GM12874 (cell line): ENCODE results near the gene CDK4.

Experiments
- TF ChIP-seq, protein P1 (sequence below): IDR thresholded peaks from 2 replicates; pipeline ENCODE4 v1.5.1; 2011; ENCODE audit warnings: low read depth, mild to moderate bottlenecking, control low read depth, low read length, moderate library complexity; ENCODE audit not compliant: insufficient read depth

CDK4 gene

DNA sequence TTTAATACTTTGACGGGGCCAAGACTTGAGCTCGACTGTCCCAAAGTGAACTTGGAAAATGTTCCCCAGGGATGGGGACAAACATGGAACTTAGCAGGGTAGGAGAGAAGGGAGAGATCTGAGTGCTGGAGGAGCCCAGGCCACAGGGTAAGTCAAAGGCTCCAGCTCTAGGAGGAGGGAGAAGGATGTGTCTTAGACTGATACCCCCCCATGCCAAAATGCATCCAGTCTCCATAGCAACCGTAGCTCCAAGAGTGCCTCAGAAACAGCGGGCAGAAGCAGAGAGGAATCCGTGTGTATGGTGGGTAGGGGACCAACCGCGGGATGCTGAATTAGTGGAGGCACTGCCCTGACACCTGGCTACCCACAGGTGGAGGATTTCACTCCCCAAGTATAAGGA is 12.7 kb downstream of the CDK4 start:
- TF ChIP-seq, protein P1, sequence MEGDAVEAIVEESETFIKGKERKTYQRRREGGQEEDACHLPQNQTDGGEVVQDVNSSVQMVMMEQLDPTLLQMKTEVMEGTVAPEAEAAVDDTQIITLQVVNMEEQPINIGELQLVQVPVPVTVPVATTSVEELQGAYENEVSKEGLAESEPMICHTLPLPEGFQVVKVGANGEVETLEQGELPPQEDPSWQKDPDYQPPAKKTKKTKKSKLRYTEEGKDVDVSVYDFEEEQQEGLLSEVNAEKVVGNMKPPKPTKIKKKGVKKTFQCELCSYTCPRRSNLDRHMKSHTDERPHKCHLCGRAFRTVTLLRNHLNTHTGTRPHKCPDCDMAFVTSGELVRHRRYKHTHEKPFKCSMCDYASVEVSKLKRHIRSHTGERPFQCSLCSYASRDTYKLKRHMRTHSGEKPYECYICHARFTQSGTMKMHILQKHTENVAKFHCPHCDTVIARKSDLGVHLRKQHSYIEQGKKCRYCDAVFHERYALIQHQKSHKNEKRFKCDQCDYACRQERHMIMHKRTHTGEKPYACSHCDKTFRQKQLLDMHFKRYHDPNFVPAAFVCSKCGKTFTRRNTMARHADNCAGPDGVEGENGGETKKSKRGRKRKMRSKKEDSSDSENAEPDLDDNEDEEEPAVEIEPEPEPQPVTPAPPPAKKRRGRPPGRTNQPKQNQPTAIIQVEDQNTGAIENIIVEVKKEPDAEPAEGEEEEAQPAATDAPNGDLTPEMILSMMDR: no peak

DNA sequence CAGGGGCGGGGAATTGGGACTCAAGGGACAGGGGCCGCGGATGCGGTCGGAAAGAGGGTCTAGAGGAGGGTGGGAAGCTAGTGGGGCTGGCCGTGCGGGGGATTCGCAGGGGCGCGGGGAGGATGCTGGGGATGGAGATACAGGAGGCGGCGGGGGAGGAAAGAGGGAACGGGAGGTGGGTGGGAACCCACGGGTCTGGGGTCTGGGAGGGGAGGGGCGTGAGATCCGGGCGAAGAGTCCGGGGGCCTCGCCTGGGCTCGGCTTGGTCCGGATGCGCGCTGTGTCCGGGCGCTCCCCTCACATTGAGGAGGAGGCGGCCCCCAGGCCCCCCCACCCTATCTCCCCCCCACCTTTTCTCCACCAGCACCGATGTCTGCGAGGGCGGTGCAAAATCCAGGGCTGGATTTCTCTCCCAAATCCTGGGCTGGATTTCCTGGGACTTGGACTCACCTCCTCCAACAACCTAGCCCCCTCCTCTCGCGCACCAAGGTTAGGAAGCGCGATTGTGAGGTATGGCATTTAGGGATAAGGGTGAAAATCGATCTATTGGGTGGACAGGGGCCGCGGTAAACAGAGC is 13.4 kb downstream of the CDK4 start, which contains the start of gene AGAP2:
AGAP2 (minus strand) TSS at position 82 of the 577 bp plus-strand sequence. CDS start 496 bp downstream, outside the sequence.
- TF ChIP-seq, protein P1: no peak

DNA sequence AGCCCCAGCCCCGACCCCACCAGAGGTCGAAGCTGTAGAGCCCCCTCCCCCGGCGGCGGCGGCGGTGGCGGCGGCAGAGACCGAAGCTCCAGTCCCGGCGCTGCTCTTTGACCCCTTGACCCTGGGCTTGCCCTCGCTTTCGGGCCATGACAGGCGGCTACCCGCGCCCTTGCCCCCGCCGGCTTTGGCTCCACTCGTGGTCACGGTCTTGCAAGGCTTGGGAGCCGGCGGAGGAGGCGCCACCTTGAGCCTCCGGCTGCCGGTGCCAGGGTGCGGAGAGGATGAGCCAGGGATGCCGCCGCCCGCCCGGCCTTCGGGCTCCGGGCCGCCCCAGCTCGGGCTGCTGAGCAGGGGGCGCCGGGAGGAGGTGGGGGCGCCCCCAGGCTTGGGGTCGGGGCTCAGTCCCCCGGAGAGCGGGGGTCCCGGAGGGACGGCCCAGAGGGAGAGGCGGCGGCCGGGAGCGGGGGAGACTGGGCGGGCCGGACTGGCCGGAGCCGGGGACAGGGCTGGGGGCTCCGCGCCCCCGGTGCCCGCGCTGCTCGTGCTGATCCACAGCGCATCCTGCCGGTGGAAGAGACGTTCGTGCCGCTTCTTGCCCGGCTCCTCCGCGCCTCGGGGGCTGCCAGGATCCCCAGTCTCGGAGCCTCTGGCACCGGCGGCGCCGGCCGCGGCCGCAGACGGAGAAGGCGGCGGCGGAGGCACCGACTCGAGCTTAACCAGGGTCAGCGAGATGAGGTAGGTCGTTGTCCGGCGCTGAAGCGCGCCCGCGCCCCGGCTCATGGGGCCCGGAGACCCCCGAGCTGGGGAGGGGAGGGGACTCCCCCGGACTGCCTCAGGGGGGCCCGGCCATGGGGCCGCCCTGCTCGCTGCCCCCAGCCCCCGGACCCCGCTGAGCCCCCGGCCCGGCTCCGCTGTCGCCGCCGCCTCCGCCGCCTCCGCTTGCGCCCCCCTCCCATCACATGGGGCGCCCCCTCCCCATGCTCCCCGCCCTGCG is 14.3 kb downstream of the CDK4 start:
- TF ChIP-seq, protein P1: no peak

DNA sequence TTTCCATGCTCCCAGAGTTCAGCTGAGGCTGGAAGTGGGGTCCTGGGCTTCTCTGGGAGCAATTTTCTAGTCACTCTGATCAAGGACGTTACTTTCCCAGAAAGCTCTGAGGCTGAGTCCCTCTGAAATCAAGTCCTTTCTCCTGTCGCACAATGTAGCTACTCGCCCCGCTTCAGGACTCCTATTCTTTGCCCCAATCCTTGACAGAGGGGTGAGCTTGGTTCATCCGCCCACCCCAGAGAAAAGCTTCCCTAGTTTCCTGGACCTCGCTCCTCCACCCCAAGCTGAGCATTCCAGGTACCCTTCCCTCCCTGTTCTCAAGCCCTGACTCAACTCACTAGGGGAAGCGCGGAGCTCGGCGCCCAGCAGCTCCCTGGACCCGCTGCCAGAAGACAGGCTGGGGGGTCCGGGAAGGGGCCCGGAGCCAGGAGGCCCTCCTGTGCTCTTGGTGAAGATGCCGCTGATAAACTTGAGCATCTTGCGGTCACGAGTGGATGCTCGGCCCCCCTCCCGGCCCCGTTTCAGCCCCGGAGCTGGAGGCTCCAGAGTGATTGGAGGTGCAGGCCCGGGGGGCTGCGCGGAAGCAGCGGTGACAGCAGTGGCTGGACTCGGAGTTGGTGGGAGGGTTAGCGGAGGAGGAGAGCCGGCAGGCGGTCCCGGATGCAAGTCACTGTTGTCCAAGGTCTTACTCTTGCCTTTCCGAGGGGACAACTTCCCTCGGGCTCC is 15.2 kb downstream of the CDK4 start:
- TF ChIP-seq, protein P1: no peak

DNA sequence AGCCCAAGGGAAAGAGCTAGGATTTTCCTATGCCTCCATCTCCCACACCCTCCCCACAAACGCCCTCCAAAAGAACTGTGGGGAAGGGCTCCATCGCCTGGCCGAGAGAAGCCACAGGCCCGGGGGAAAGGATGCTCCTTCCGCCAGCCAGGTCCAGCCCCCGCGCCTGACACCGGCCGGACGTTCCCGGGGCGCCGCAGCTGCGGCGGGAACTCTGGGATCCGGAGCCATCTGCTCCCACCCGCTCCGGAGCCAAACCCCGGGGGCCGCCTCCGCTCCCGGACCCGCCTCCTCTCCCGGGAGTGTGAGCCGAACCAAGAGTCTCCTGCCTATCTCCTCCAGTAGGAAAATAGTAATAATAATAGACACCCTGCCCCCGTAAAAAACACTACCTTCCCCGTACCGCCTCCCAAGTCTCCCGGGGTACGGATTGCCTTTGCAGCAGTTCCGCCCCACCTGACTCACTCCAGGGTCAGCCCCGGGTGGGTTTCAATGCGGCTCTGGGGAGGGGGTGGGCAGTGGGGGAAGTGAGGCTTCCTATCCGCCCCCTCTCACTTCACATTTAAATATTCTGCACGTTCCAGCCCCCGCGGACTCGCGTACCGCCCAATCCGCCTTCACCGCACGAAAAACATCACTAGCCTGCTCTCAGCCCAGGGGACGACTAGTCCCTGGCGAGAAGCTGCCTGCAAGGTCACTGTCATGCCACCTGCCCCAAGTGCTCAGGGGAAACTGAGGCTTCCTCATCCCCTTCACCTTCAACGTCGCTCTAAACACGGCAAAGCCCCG is 16.0 kb downstream of the CDK4 start:
- TF ChIP-seq, protein P1: no peak

DNA sequence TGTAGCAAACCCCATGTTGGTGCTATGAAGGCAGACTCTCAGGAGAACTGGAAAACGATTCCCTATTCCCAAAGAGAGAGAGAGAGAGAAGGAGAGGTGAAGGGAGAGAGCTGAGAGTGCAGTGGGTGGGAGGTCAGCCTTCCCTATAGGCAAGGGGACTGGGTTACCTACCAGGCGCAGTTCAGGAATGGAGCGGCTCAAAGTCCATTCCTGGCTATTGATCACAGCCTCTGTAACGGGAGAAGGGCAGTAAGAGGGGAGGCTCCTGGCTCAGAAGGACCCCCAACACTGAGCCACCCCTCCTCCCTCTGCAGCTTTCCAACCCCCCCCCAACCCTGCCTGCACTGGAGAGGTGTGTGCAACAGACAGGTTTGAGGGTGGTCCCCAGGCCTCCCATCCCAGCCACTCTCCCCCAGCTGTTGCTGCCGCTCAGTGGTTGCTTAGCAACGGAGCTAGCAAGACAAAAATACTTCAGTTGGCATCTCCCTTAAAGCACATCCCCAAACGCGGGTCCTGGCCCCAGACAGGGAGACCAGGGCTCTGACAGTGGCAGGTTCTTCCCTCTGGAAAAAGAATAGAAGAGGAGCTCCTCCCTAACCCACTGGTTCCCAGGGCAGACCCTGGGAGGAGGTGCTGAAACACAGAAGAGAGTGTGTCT is 16.8 kb downstream of the CDK4 start:
- TF ChIP-seq, protein P1: no peak
